ENCODE measurements around the gene PAGE1.

The PAGE1 gene

GRCh38 chrX:49664824-49665223 lies 31.0 kb downstream of the PAGE1 start:
- DNase-seq (ENCODE audit: low spot score in 2 of 2) = no peak
- no peaks in the 10 kb centered on the region for H3K9me3 Mint-ChIP-seq
- no peak overlapping the region for H3K27ac Mint-ChIP-seq
- no peak overlapping the region for H3K4me3 Mint-ChIP-seq
- ATAC-seq = no peak
- no peaks in the 10 kb centered on the region for H3K36me3 Mint-ChIP-seq
- H3K4me1 Mint-ChIP-seq = no peaks in the 10 kb centered on the region

- ATAC-seq (no peak), DNase-seq (ENCODE audit: low spot score in 2 of 2) (no peak)
- Mint-ChIP-seq H3K36me3 (no peaks in the 10 kb centered on the region), H3K4me1 (no peaks in the 10 kb centered on the region), H3K9me3 (no peaks in the 10 kb centered on the region), H3K4me3 (no peak overlapping the region), H3K27ac (no peak overlapping the region)
Observed at GRCh38 chrX:49661881-49662280, 33.9 kb downstream of the PAGE1 start.

- H3K9me3 Mint-ChIP-seq = no peaks in the 10 kb centered on the region
- no peak overlapping the region for H3K4me3 Mint-ChIP-seq
- H3K36me3 Mint-ChIP-seq = no peaks in the 10 kb centered on the region
- no peak for ATAC-seq
- DNase-seq (ENCODE audit: low spot score in 2 of 2) = no peak
- H3K4me1 Mint-ChIP-seq = no peaks in the 10 kb centered on the region
- no peak overlapping the region for H3K27ac Mint-ChIP-seq
Observed at GRCh38 chrX:49659771-49660170, 36.0 kb downstream of the PAGE1 start.

GRCh38 chrX:49656533-49656932 lies 39.3 kb downstream of the PAGE1 start:
- Mint-ChIP-seq H3K4me1 (no peaks in the 10 kb centered on the region), H3K36me3 (no peaks in the 10 kb centered on the region), H3K4me3 (no peak overlapping the region), H3K9me3 (no peaks in the 10 kb centered on the region), H3K27ac (no peak overlapping the region)
- no peak for DNase-seq (ENCODE audit: low spot score in 2 of 2)
- no peak for ATAC-seq

GRCh38 chrX:49644991-49645637 lies 50.7 kb downstream of the PAGE1 start:
- no peak overlapping the region for H3K4me3 Mint-ChIP-seq
- no peaks in the 10 kb centered on the region for H3K9me3 Mint-ChIP-seq
- H3K36me3 Mint-ChIP-seq = no peaks in the 10 kb centered on the region
- H3K4me1 Mint-ChIP-seq = no peaks in the 10 kb centered on the region
- H3K27ac Mint-ChIP-seq = no peak overlapping the region
- DNase-seq (ENCODE audit: low spot score in 2 of 2) (no peak), ATAC-seq (no peak)

Data from stimulated activated effector memory CD8-positive, alpha-beta T cell treated with anti-CD3 and anti-CD28 coated beads, Interleukin-12 subunit alpha, Interleukin-12 subunit beta, amount 100 ng/mL, for 72 hours (primary cell).